SK-N-SH treated with all-trans-retinoic acid at 6 μM for 48 hours (cell line): ENCODE results near the gene POLR2B.

ENCODE experiments used
- ATAC-seq: fragments of 200-7000 bp; cut with Tn5 transposase; 3 replicates; pipeline ENCODE4 v1.9.1; 2020; ENCODE audit warnings: mild to moderate bottlenecking, moderate library complexity
- ARNTL ChIP-seq: fragments of 450-650 bp; formaldehyde crosslinking; IDR thresholded peaks from 2 replicates; pipeline ENCODE4 v1.5.0; 2020; ENCODE audit warnings: low read depth, mild to moderate bottlenecking, moderate library complexity, borderline replicate concordance
- BACH2 ChIP-seq: fragments of 250-450 bp; sonication (Bioruptor Pico); IDR thresholded peaks from 2 replicates; pipeline ENCODE4 v1.9.0; 2021; ENCODE audit warnings: mild to moderate bottlenecking, borderline replicate concordance
- ESRRG ChIP-seq: fragments of 250-450 bp; sonication (Bioruptor Pico); IDR thresholded peaks from 2 replicates; pipeline ENCODE4 v1.6.1; 2021; ENCODE audit warnings: mild to moderate bottlenecking
- GLIS3 ChIP-seq: fragments of 250-450 bp; sonication (Bioruptor Pico); IDR thresholded peaks from 2 replicates; pipeline ENCODE4 v1.5.0; 2020; ENCODE audit warnings: mild to moderate bottlenecking, moderate library complexity
- ISL1 ChIP-seq: fragments of 250-450 bp; sonication (Bioruptor Pico); IDR thresholded peaks from 2 replicates; pipeline ENCODE4 v2.1.2; 2022; ENCODE audit warnings: mild to moderate bottlenecking, moderate library complexity
- OSR1 ChIP-seq: fragments of 250-450 bp; sonication (Bioruptor Pico); IDR thresholded peaks from 2 replicates; pipeline ENCODE4 v1.8.0; 2022; ENCODE audit warnings: moderate library complexity, mild to moderate bottlenecking, inconsistent platforms
- PPARA ChIP-seq: fragments of 250-450 bp; sonication (Bioruptor Pico); IDR thresholded peaks from 2 replicates; pipeline ENCODE4 v1.5.0; 2020; ENCODE audit warnings: mild to moderate bottlenecking, borderline replicate concordance
- RARB ChIP-seq: fragments of 250-450 bp; sonication (Bioruptor Pico); IDR thresholded peaks from 2 replicates; pipeline ENCODE4 v1.8.0; 2021; ENCODE audit warnings: mild to moderate bottlenecking, moderate library complexity
- SNAI2 ChIP-seq: fragments of 250-450 bp; sonication (Bioruptor Pico); IDR thresholded peaks from 2 replicates; pipeline ENCODE4 v1.5.0; 2020; ENCODE audit warnings: mild to moderate bottlenecking, moderate library complexity
- TCF4 ChIP-seq: fragments of 250-450 bp; sonication (Bioruptor Pico); IDR thresholded peaks from 2 replicates; pipeline ENCODE4 v1.8.0; 2021; ENCODE audit warnings: mild to moderate bottlenecking, moderate library complexity, borderline replicate concordance
- TOX ChIP-seq: fragments of 250-450 bp; sonication (Bioruptor Pico); IDR thresholded peaks from 2 replicates; pipeline ENCODE4 v1.8.0; 2021; ENCODE audit warnings: mild to moderate bottlenecking, moderate library complexity, borderline replicate concordance
- ZC3H10 ChIP-seq: fragments of 250-450 bp; sonication (Bioruptor Pico); IDR thresholded peaks from 2 replicates; pipeline ENCODE4 v1.5.1; 2021; ENCODE audit warnings: mild to moderate bottlenecking, moderate library complexity
- ZFP3 ChIP-seq: fragments of 250-450 bp; sonication (Bioruptor Pico); IDR thresholded peaks from 2 replicates; pipeline ENCODE4 v1.5.0; 2020; ENCODE audit warnings: mild to moderate bottlenecking, moderate library complexity
- ZFP30 ChIP-seq: fragments of 450-650 bp; formaldehyde crosslinking; IDR thresholded peaks from 2 replicates; pipeline ENCODE4 v1.5.0; 2022; ENCODE audit warnings: mild to moderate bottlenecking, moderate library complexity
- ZNF565 ChIP-seq: fragments of 450-650 bp; formaldehyde crosslinking; conservative IDR thresholded peaks from 2 replicates; pipeline ENCODE4 v1.5.0; 2020; ENCODE audit warnings: low read depth, mild to moderate bottlenecking, moderate library complexity
- ZNF70 ChIP-seq: fragments of 450-650 bp; formaldehyde crosslinking; IDR thresholded peaks from 2 replicates; pipeline ENCODE4 v1.5.0; 2020; ENCODE audit warnings: mild to moderate bottlenecking, moderate library complexity
- ZNF8 ChIP-seq: fragments of 450-650 bp; formaldehyde crosslinking; IDR thresholded peaks from 2 replicates; pipeline ENCODE4 v1.5.0; 2020; ENCODE audit warnings: mild to moderate bottlenecking, moderate library complexity
- TF ChIP-seq, protein P1 (sequence below): fragments of 250-450 bp; sonication (Bioruptor Pico); IDR thresholded peaks from 2 replicates; pipeline ENCODE4 v1.5.1; 2021; ENCODE audit warnings: mild to moderate bottlenecking, moderate library complexity
- TF ChIP-seq, protein P2 (sequence below): fragments of 250-450 bp; sonication (Bioruptor Pico); IDR thresholded peaks from 2 replicates; pipeline ENCODE4 v1.8.0; 2021; ENCODE audit warnings: low read depth, mild to moderate bottlenecking, moderate library complexity, borderline replicate concordance
- TF ChIP-seq, protein P3 (sequence below): fragments of 250-450 bp; sonication (Bioruptor Pico); IDR thresholded peaks from 2 replicates; pipeline ENCODE4 v1.5.0; 2020; ENCODE audit warnings: mild to moderate bottlenecking, moderate library complexity
- TF ChIP-seq, protein P4 (sequence below): fragments of 250-450 bp; sonication (Bioruptor Pico); IDR thresholded peaks from 2 replicates; pipeline ENCODE4 v1.5.1; 2020; ENCODE audit warnings: low read depth, mild to moderate bottlenecking, moderate library complexity
- TF ChIP-seq, protein P5 (sequence below): fragments of 250-450 bp; sonication (Bioruptor Pico); IDR thresholded peaks from 2 replicates; pipeline ENCODE4 v1.8.0; 2020; ENCODE audit warnings: mild to moderate bottlenecking, moderate library complexity, borderline replicate concordance

Gene POLR2B

DNA sequence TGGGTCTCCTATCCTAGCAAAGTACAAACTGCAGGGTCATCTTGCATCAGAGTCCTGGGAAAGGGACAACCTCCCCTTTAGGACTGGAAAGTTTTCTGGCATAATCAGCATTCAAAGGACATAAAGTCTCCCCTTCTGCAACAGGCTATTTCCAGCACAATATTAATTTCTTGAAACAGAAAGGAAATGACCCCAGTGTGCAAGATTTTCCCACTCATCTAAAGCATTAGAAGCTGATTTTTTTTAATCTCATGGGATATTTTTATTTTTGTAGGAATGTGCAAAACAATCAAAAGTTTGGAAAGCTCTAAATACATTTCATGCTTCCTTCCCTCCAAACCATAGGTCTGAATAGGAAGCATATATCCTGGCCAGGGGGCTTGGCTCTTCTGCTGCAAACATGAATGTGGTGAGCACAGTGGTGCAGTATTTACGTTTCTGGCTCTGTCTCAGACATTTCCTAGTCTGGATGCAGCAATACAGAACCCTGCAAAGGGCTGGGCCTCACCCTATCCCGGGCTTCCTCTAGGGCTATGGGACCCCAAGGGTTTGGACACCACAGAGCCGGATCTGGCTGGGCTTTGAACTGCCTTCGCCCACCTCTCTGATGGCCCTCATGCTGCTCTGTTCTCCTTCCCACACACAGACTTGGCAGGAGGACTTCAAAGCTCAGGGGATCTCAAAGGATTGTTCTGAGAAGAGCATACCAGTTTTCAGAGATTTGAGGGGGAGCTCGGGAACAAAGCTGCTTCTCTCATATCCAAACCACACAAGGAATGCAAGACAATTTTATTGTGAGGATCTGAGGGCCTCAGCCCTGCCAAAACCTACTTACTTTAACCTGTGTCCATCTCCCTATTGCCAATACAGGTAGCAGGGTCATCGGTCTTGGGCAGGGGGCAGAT lies 64.9 kb downstream of the POLR2B start:
- ATAC-seq = no peak; the same call in 1 of the 3 replicates
- no peak for TF ChIP-seq SNAI2 (CRISPR knock-in tag)
- TF ChIP-seq TOX (CRISPR knock-in tag) = no peak
- TF ChIP-seq, protein P1, sequence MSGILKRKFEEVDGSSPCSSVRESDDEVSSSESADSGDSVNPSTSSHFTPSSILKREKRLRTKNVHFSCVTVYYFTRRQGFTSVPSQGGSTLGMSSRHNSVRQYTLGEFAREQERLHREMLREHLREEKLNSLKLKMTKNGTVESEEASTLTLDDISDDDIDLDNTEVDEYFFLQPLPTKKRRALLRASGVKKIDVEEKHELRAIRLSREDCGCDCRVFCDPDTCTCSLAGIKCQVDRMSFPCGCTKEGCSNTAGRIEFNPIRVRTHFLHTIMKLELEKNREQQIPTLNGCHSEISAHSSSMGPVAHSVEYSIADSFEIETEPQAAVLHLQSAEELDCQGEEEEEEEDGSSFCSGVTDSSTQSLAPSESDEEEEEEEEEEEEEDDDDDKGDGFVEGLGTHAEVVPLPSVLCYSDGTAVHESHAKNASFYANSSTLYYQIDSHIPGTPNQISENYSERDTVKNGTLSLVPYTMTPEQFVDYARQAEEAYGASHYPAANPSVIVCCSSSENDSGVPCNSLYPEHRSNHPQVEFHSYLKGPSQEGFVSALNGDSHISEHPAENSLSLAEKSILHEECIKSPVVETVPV (CRISPR knock-in tag) = no peak
- no peak for TF ChIP-seq RARB (CRISPR knock-in tag)
- no peak for TF ChIP-seq ESRRG
- TF ChIP-seq ZNF70 (CRISPR knock-in tag) = no peak
- no peak for TF ChIP-seq ZFP30 (CRISPR knock-in tag)
- TF ChIP-seq ZFP3 (CRISPR knock-in tag) = no peak
- no peak for TF ChIP-seq ZNF8 (CRISPR knock-in tag)
- no peak for TF ChIP-seq ISL1
- TF ChIP-seq, protein P2, sequence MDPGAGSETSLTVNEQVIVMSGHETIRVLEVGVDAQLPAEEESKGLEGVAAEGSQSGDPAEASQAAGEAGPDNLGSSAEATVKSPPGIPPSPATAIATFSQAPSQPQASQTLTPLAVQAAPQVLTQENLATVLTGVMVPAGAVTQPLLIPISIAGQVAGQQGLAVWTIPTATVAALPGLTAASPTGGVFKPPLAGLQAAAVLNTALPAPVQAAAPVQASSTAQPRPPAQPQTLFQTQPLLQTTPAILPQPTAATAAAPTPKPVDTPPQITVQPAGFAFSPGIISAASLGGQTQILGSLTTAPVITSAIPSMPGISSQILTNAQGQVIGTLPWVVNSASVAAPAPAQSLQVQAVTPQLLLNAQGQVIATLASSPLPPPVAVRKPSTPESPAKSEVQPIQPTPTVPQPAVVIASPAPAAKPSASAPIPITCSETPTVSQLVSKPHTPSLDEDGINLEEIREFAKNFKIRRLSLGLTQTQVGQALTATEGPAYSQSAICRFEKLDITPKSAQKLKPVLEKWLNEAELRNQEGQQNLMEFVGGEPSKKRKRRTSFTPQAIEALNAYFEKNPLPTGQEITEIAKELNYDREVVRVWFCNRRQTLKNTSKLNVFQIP (CRISPR knock-in tag) = no peak
- TF ChIP-seq ARNTL (CRISPR knock-in tag) = no peak
- no peak for TF ChIP-seq PPARA (CRISPR knock-in tag)
- no peak for TF ChIP-seq BACH2
- TF ChIP-seq, protein P3, sequence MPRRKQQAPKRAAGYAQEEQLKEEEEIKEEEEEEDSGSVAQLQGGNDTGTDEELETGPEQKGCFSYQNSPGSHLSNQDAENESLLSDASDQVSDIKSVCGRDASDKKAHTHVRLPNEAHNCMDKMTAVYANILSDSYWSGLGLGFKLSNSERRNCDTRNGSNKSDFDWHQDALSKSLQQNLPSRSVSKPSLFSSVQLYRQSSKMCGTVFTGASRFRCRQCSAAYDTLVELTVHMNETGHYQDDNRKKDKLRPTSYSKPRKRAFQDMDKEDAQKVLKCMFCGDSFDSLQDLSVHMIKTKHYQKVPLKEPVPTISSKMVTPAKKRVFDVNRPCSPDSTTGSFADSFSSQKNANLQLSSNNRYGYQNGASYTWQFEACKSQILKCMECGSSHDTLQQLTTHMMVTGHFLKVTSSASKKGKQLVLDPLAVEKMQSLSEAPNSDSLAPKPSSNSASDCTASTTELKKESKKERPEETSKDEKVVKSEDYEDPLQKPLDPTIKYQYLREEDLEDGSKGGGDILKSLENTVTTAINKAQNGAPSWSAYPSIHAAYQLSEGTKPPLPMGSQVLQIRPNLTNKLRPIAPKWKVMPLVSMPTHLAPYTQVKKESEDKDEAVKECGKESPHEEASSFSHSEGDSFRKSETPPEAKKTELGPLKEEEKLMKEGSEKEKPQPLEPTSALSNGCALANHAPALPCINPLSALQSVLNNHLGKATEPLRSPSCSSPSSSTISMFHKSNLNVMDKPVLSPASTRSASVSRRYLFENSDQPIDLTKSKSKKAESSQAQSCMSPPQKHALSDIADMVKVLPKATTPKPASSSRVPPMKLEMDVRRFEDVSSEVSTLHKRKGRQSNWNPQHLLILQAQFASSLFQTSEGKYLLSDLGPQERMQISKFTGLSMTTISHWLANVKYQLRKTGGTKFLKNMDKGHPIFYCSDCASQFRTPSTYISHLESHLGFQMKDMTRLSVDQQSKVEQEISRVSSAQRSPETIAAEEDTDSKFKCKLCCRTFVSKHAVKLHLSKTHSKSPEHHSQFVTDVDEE (CRISPR knock-in tag) = no peak
- TF ChIP-seq TCF4 (CRISPR knock-in tag) = no peak
- TF ChIP-seq GLIS3 = no peak
- TF ChIP-seq, protein P4, sequence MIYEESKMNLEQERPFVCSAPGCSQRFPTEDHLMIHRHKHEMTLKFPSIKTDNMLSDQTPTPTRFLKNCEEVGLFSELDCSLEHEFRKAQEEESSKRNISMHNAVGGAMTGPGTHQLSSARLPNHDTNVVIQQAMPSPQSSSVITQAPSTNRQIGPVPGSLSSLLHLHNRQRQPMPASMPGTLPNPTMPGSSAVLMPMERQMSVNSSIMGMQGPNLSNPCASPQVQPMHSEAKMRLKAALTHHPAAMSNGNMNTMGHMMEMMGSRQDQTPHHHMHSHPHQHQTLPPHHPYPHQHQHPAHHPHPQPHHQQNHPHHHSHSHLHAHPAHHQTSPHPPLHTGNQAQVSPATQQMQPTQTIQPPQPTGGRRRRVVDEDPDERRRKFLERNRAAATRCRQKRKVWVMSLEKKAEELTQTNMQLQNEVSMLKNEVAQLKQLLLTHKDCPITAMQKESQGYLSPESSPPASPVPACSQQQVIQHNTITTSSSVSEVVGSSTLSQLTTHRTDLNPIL = no peak
- TF ChIP-seq, protein P5, sequence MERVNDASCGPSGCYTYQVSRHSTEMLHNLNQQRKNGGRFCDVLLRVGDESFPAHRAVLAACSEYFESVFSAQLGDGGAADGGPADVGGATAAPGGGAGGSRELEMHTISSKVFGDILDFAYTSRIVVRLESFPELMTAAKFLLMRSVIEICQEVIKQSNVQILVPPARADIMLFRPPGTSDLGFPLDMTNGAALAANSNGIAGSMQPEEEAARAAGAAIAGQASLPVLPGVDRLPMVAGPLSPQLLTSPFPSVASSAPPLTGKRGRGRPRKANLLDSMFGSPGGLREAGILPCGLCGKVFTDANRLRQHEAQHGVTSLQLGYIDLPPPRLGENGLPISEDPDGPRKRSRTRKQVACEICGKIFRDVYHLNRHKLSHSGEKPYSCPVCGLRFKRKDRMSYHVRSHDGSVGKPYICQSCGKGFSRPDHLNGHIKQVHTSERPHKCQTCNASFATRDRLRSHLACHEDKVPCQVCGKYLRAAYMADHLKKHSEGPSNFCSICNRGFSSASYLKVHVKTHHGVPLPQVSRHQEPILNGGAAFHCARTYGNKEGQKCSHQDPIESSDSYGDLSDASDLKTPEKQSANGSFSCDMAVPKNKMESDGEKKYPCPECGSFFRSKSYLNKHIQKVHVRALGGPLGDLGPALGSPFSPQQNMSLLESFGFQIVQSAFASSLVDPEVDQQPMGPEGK (CRISPR knock-in tag) = no peak
- no peak for TF ChIP-seq ZC3H10 (CRISPR knock-in tag)
- TF ChIP-seq, all 23 proteins: peak for 0

DNA sequence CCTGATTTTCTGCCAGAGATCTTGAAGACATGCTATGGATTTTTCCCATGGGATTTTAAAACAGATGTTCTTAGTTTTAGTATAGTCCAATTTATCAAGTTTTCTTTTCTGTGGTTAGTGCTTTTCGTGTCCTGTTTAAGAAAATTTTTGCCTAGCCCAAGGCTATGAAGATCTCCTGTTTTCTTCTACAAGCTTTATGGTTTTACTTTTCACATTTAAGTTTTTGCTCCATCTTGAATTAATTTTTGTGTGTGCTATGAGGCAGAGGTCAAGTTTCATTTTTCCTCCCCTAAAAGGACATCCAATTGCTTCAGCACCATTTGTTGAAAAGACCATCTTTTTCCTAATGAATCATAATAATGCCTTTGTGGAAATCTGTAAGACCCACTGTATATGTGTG lies 65.6 kb downstream of the POLR2B start:
- no peak for ATAC-seq
- TF ChIP-seq ZNF8 (CRISPR knock-in tag) (no peak), SNAI2 (CRISPR knock-in tag) (no peak), BACH2 (no peak), ZNF70 (CRISPR knock-in tag) (no peak), TOX (CRISPR knock-in tag) (no peak), OSR1 (CRISPR knock-in tag) (no peak), ZNF565 (CRISPR knock-in tag) (no peak), ZC3H10 (CRISPR knock-in tag) (no peak), TCF4 (CRISPR knock-in tag) (no peak)
- TF ChIP-seq, protein P1 (CRISPR knock-in tag) = no peak
- TF ChIP-seq, protein P2 (CRISPR knock-in tag) = no peak
- TF ChIP-seq, protein P5 (CRISPR knock-in tag) = no peak
- TF ChIP-seq, protein P4 = no peak
